IPS-20b (cell line): ENCODE measurements around the gene MYO7A.

Experiments used
- H3K27ac ChIP-seq: one replicate; pipeline ENCODE4 v1.5.1; 2013; ENCODE audit warnings: low read length
- H3K27me3 ChIP-seq: 2 replicates; pipeline ENCODE4 v1.6.1; 2013; ENCODE audit warnings: mild to moderate bottlenecking, low read length, inconsistent platforms; ENCODE audit not compliant: insufficient read depth
- H3K36me3 ChIP-seq: 2 replicates; pipeline ENCODE4 v1.6.1; 2013; ENCODE audit warnings: low read depth, mild to moderate bottlenecking, inconsistent platforms, low read length, moderate library complexity; ENCODE audit not compliant: insufficient read depth
- H3K4me1 ChIP-seq: 2 replicates; pipeline ENCODE4 v1.6.1; 2013; ENCODE audit warnings: mild to moderate bottlenecking, control low read depth, inconsistent platforms, low read length, moderate library complexity; ENCODE audit not compliant: insufficient read depth
- H3K4me3 ChIP-seq: 2 replicates; pipeline ENCODE4 v1.5.1; 2013; ENCODE audit warnings: mild to moderate bottlenecking, low read length, inconsistent platforms
- H3K9ac ChIP-seq: 2 replicates; pipeline ENCODE4 v1.6.1; 2013; ENCODE audit warnings: low read depth, mild to moderate bottlenecking, inconsistent platforms, low read length, moderate library complexity
- H3K9me3 ChIP-seq: 2 replicates; pipeline ENCODE4 v1.6.1; 2013; ENCODE audit warnings: mild to moderate bottlenecking, low read depth, low read length, inconsistent platforms; ENCODE audit not compliant: insufficient read depth

Gene MYO7A

GRCh38 chr11:77087723-77088225 lies 40.3 kb upstream of the MYO7A start:
- Histone ChIP-seq H3K4me1 (no peaks in the 10 kb centered on the region; the same call in 1 of the 2 replicates), H3K9me3 (no peaks in the 10 kb centered on the region), H3K27me3 (no peaks in the 10 kb centered on the region), H3K27ac (no peak overlapping the region), H3K36me3 (no peaks in the 10 kb centered on the region), H3K4me3 (no peak overlapping the region), H3K9ac (no peak overlapping the region)

GRCh38 chr11:77088236-77089003 lies 39.6 kb upstream of the MYO7A start:
- H3K4me3 ChIP-seq: no peak overlapping the region
- no peaks in the 10 kb centered on the region for H3K36me3 ChIP-seq
- H3K9me3 ChIP-seq: no peaks in the 10 kb centered on the region
- H3K27me3 ChIP-seq: no peaks in the 10 kb centered on the region
- H3K9ac ChIP-seq: no peak overlapping the region
- H3K27ac ChIP-seq: no peak overlapping the region
- no peaks in the 10 kb centered on the region; the same call in 1 of the 2 replicates for H3K4me1 ChIP-seq

- Histone ChIP-seq H3K9ac (no peak overlapping the region), H3K9me3 (no peaks in the 10 kb centered on the region), H3K36me3 (no peaks in the 10 kb centered on the region), H3K27me3 (no peaks in the 10 kb centered on the region), H3K4me3 (no peak overlapping the region), H3K4me1 (no peaks in the 10 kb centered on the region; the same call in 1 of the 2 replicates), H3K27ac (no peak overlapping the region)
These were observed 39.0 kb upstream of the MYO7A start for GRCh38 chr11:77089004-77089545.

- H3K4me3 ChIP-seq: no peak overlapping the region
- H3K9me3 ChIP-seq: no peaks in the 10 kb centered on the region
- H3K4me1 ChIP-seq: no peaks in the 10 kb centered on the region; the same call in 1 of the 2 replicates
- no peaks in the 10 kb centered on the region for H3K27me3 ChIP-seq
- H3K9ac ChIP-seq: no peak overlapping the region
- no peaks in the 10 kb centered on the region for H3K36me3 ChIP-seq
- no peak overlapping the region for H3K27ac ChIP-seq
These were observed 38.0 kb upstream of the MYO7A start for GRCh38 chr11:77090046-77090372.

- no peak overlapping the region for H3K4me3 ChIP-seq
- H3K9ac ChIP-seq: no peak overlapping the region
- H3K27ac ChIP-seq: no peak overlapping the region
- H3K36me3 ChIP-seq: no peaks in the 10 kb centered on the region
- H3K27me3 ChIP-seq: no peaks in the 10 kb centered on the region
- H3K4me1 ChIP-seq: no peaks in the 10 kb centered on the region; the same call in 1 of the 2 replicates
- no peaks in the 10 kb centered on the region for H3K9me3 ChIP-seq
These were observed 37.5 kb upstream of the MYO7A start for GRCh38 chr11:77090373-77091111.

GRCh38 chr11:77091146-77091940 lies 36.7 kb upstream of the MYO7A start:
- H3K36me3 ChIP-seq: no peaks in the 10 kb centered on the region
- no peak overlapping the region for H3K9ac ChIP-seq
- no peaks in the 10 kb centered on the region for H3K9me3 ChIP-seq
- H3K4me3 ChIP-seq: no peak overlapping the region
- no peaks in the 10 kb centered on the region; the same call in 1 of the 2 replicates for H3K4me1 ChIP-seq
- no peaks in the 10 kb centered on the region for H3K27me3 ChIP-seq
- H3K27ac ChIP-seq: no peak overlapping the region

- H3K27ac ChIP-seq: no peak overlapping the region
- H3K9ac ChIP-seq: no peak overlapping the region
- H3K27me3 ChIP-seq: no peaks in the 10 kb centered on the region
- no peaks in the 10 kb centered on the region; the same call in 1 of the 2 replicates for H3K4me1 ChIP-seq
- no peaks in the 10 kb centered on the region for H3K9me3 ChIP-seq
- H3K4me3 ChIP-seq: no peak overlapping the region
- no peaks in the 10 kb centered on the region for H3K36me3 ChIP-seq
These were observed 35.7 kb upstream of the MYO7A start for GRCh38 chr11:77092382-77092781.

- H3K9me3 ChIP-seq: no peaks in the 10 kb centered on the region
- no peaks in the 10 kb centered on the region for H3K27me3 ChIP-seq
- H3K27ac ChIP-seq: no peak overlapping the region
- H3K36me3 ChIP-seq: no peaks in the 10 kb centered on the region
- H3K9ac ChIP-seq: no peak overlapping the region
- no peaks in the 10 kb centered on the region; the same call in 1 of the 2 replicates for H3K4me1 ChIP-seq
- H3K4me3 ChIP-seq: no peak overlapping the region
These were observed 34.8 kb upstream of the MYO7A start for GRCh38 chr11:77093056-77093891.

GRCh38 chr11:77093987-77094840 lies 33.8 kb upstream of the MYO7A start:
- H3K4me3 ChIP-seq: no peak overlapping the region

GRCh38 chr11:77094841-77095365 lies 33.1 kb upstream of the MYO7A start:
- H3K4me3 ChIP-seq: no peak overlapping the region
- no peak overlapping the region for H3K9ac ChIP-seq
- no peak overlapping the region for H3K27ac ChIP-seq
- H3K27me3 ChIP-seq: no peaks in the 10 kb centered on the region
- no peaks in the 10 kb centered on the region for H3K36me3 ChIP-seq
- no peaks in the 10 kb centered on the region for H3K9me3 ChIP-seq
- no peaks in the 10 kb centered on the region; the same call in 1 of the 2 replicates for H3K4me1 ChIP-seq

More at GRCh38 chr11:77093987-77094840, 33.8 kb upstream of the MYO7A start:
- Histone ChIP-seq H3K9me3 (no peaks in the 10 kb centered on the region), H3K9ac (no peak overlapping the region), H3K36me3 (no peaks in the 10 kb centered on the region), H3K27me3 (no peaks in the 10 kb centered on the region), H3K27ac (no peak overlapping the region), H3K4me1 (no peaks in the 10 kb centered on the region; the same call in 1 of the 2 replicates)
